ENCODE results near the gene FMN2. TPM values are rescaled to one million over a fixed set of nuclear protein-coding genes. Genes with fewer than 3 reads are reported as not detected.

FMN2 gene
- total RNA-seq, 1 experiment from 2014 or later = 0.59 TPM

- Histone ChIP-seq H3K79me1 (ENCODE audit: insufficient read depth, low read depth, low read length, poor library complexity, severe bottlenecking) (no peaks in the 10 kb centered on the region), H3K14ac (ENCODE audit: insufficient read depth, low read length) (no peak overlapping the region), H3K18ac (ENCODE audit: insufficient read length, low read depth, low read length) (no peak overlapping the region), H3K27me3 (ENCODE audit: insufficient read depth, low read length) (no peaks in the 10 kb centered on the region), H3T11ph (ENCODE audit: low read length) (no peak overlapping the region), H3K9ac (ENCODE audit: extremely low read depth, insufficient read length, low read length) (no peak overlapping the region), H4K8ac (replicated peaks; ENCODE audit: insufficient read length, low read depth, low read length) (no peak overlapping the region), H2AFZ (ENCODE audit: low read length) (no peak overlapping the region), H2BK5ac (ENCODE audit: insufficient read length, low read length) (no peak overlapping the region), H2BK20ac (ENCODE audit: low read depth, low read length, poor library complexity, severe bottlenecking) (no peak overlapping the region), H2AK5ac (ENCODE audit: insufficient read length, low read length) (no peak overlapping the region), H3K79me2 (ENCODE audit: insufficient read depth, low read length) (no peaks in the 10 kb centered on the region), H4K5ac (ENCODE audit: insufficient read length, low read depth, low read length) (no peak overlapping the region), H3K4me1 (ENCODE audit: insufficient read depth, low read length) (no peaks in the 10 kb centered on the region), H3K23me2 (ENCODE audit: insufficient read length, low read depth, low read length, poor library complexity, severe bottlenecking) (no peaks in the 10 kb centered on the region), H3K9me3 (ENCODE audit: control insufficient read depth, low read depth, low read length) (no peaks in the 10 kb centered on the region), H2BK15ac (ENCODE audit: low read depth, low read length) (no peak overlapping the region), H2BK12ac (ENCODE audit: insufficient read length, low read depth, low read length) (no peak overlapping the region), H3K27ac (ENCODE audit: insufficient read length, low read depth, low read length) (no peak overlapping the region), H3K4ac (ENCODE audit: low read depth, low read length) (no peak overlapping the region), H4K91ac (ENCODE audit: insufficient read length, low read depth, low read length) (no peak overlapping the region), H3K56ac (ENCODE audit: insufficient read length, low read depth, low read length) (no peak overlapping the region), H3K23ac (ENCODE audit: insufficient read length, low read depth, low read length) (no peak overlapping the region), H2BK120ac (ENCODE audit: low read depth, low read length, poor library complexity, severe bottlenecking) (no peak overlapping the region), H3K4me2 (ENCODE audit: insufficient read depth, insufficient read length, low read length) (no peak overlapping the region), H4K20me1 (ENCODE audit: control insufficient read depth, insufficient read depth, insufficient read length) (no peaks in the 10 kb centered on the region)
- no peak overlapping the region for H3K4me3 Mint-ChIP-seq
- no peak for TF ChIP-seq CTCF (conservative IDR thresholded peaks at IDR 0.05)
- no peaks in the 10 kb centered on the region for H3K4me1 Mint-ChIP-seq
- H3K27ac Mint-ChIP-seq = no peak overlapping the region
- no peaks in the 10 kb centered on the region for H3K9me3 Mint-ChIP-seq
- DNase-seq = no peak
- no peaks in the 10 kb centered on the region for H3K36me3 Mint-ChIP-seq (ENCODE audit: insufficient read depth in 1 of 3, low read depth in 3 of 3)
- no CpG with 5 or more reads among the region's 3 CpGs for WGBS (ENCODE audit: extremely low coverage, insufficient read length, low lambda C conversion rate)
- no peaks in the 10 kb centered on the region; the same call in none of the 2 replicates for H3K27me3 Mint-ChIP-seq (ENCODE audit: low read depth)
Observed at GRCh38 chr1:240508201-240508600, 416.5 kb downstream of the FMN2 start.
